ENCODE data around the gene MROH7.

Gene MROH7

GRCh38 chr1:54751426-54751825 lies 109.8 kb downstream of the MROH7 start:
- no peak overlapping the region for H2BK120ac ChIP-seq (ENCODE audit: low read depth, low read length)
- H4K91ac ChIP-seq (ENCODE audit: low read length): no peak overlapping the region
- H3K4me1 ChIP-seq (ENCODE audit: control insufficient read depth, insufficient read depth, low read depth, low read length): no peaks in the 10 kb centered on the region
- no peak overlapping the region for H3K18ac ChIP-seq (ENCODE audit: low read depth in 1 of 2, low read length in 2 of 2)
- peaks cover 17 to 35% of the 10 kb centered on the region in 2 experiments for H3K27me3 ChIP-seq (ENCODE audit: control insufficient read depth in 1 of 2, insufficient read depth in 1 of 2, low read length in 2 of 2)
- no peak overlapping the region for H2BK5ac ChIP-seq (ENCODE audit: low read depth, low read length, poor library complexity, severe bottlenecking)
- no peak overlapping the region for H3K14ac ChIP-seq (ENCODE audit: low read length in 2 of 2)
- no peak overlapping the region for H4K8ac ChIP-seq (ENCODE audit: low read length)
- no peak for DNase-seq
- no peak overlapping the region for H3K4me3 ChIP-seq (ENCODE audit: insufficient read depth in 1 of 2, low read depth in 1 of 2, low read length in 2 of 2)
- H3K36me3 ChIP-seq (ENCODE audit: control insufficient read depth in 1 of 2, insufficient read depth in 2 of 2, low read depth in 1 of 2, low read length in 2 of 2): peaks cover 2 to 4% of the 10 kb centered on the region in 2 experiments
- no peak overlapping the region for H3K23ac ChIP-seq (ENCODE audit: low read length in 2 of 2)
- H2AK5ac ChIP-seq (ENCODE audit: low read length, severe bottlenecking): no peak overlapping the region
- H3K9ac ChIP-seq (ENCODE audit: low read length): no peak overlapping the region
- no peak overlapping the region for H2BK12ac ChIP-seq (ENCODE audit: low read length in 2 of 2)
- no peak overlapping the region for H3K4ac ChIP-seq (ENCODE audit: low read depth in 1 of 2, low read length in 2 of 2)
- H3K4me2 ChIP-seq (ENCODE audit: low read length, poor library complexity, severe bottlenecking): no peak overlapping the region
- 65% methylated on average over 4 of the region's 4 CpGs for WGBS
- H2BK15ac ChIP-seq (ENCODE audit: low read depth, poor library complexity, severe bottlenecking): no peak overlapping the region
- H3K27ac ChIP-seq (ENCODE audit: low read length, poor library complexity, severe bottlenecking): no peak overlapping the region
- H3K79me1 ChIP-seq (replicated peaks; ENCODE audit: low read length, poor library complexity, severe bottlenecking): no peaks in the 10 kb centered on the region
- no peaks in the 10 kb centered on the region for H3K9me3 ChIP-seq (ENCODE audit: control insufficient read depth, low read length)
- no peak overlapping the region for H2AFZ ChIP-seq (ENCODE audit: low read depth, low read length)

- Histone ChIP-seq H3K36me3 (ENCODE audit: control insufficient read depth in 1 of 2, insufficient read depth in 2 of 2, low read depth in 1 of 2, low read length in 2 of 2) (peaks cover 22 to 28% of the 10 kb centered on the region in 2 experiments), H3K27ac (ENCODE audit: low read length, poor library complexity, severe bottlenecking) (no peak overlapping the region), H2BK12ac (ENCODE audit: low read length in 2 of 2) (no peak overlapping the region), H4K91ac (ENCODE audit: low read length) (no peak overlapping the region), H3K9me3 (ENCODE audit: control insufficient read depth, low read length) (no peaks in the 10 kb centered on the region), H3K4me3 (ENCODE audit: insufficient read depth in 1 of 2, low read depth in 1 of 2, low read length in 2 of 2) (no peak overlapping the region), H3K27me3 (ENCODE audit: control insufficient read depth in 1 of 2, insufficient read depth in 1 of 2, low read length in 2 of 2) (peaks cover 14 to 19% of the 10 kb centered on the region in 2 experiments), H3K9ac (ENCODE audit: low read length) (no peak overlapping the region), H2BK5ac (ENCODE audit: low read depth, low read length, poor library complexity, severe bottlenecking) (no peak overlapping the region), H3K23ac (ENCODE audit: low read length in 2 of 2) (no peak overlapping the region), H3K79me1 (replicated peaks; ENCODE audit: low read length, poor library complexity, severe bottlenecking) (peaks cover 2% of the 10 kb centered on the region), H3K4ac (ENCODE audit: low read depth in 1 of 2, low read length in 2 of 2) (no peak overlapping the region), H2AFZ (ENCODE audit: low read depth, low read length) (no peak overlapping the region), H4K8ac (ENCODE audit: low read length) (no peak overlapping the region), H3K14ac (ENCODE audit: low read length in 2 of 2) (no peak overlapping the region), H2BK120ac (ENCODE audit: low read depth, low read length) (no peak overlapping the region), H3K4me2 (ENCODE audit: low read length, poor library complexity, severe bottlenecking) (no peak overlapping the region), H2BK15ac (ENCODE audit: low read depth, poor library complexity, severe bottlenecking) (no peak overlapping the region), H3K18ac (ENCODE audit: low read depth in 1 of 2, low read length in 2 of 2) (no peak overlapping the region), H3K4me1 (ENCODE audit: control insufficient read depth, insufficient read depth, low read depth, low read length) (no peaks in the 10 kb centered on the region), H2AK5ac (ENCODE audit: low read length, severe bottlenecking) (no peak overlapping the region)
- 97% methylated on average over 21 of the region's 22 CpGs for WGBS
- no peak for DNase-seq
Observed at GRCh38 chr1:54754045-54754444, 112.5 kb downstream of the MROH7 start.

- Histone ChIP-seq H3K4ac (ENCODE audit: low read depth in 1 of 2, low read length in 2 of 2) (no peak overlapping the region), H3K27ac (ENCODE audit: low read length, poor library complexity, severe bottlenecking) (no peak overlapping the region), H3K4me2 (ENCODE audit: low read length, poor library complexity, severe bottlenecking) (no peak overlapping the region), H3K9ac (ENCODE audit: low read length) (no peak overlapping the region), H3K4me1 (ENCODE audit: control insufficient read depth, insufficient read depth, low read depth, low read length) (no peaks in the 10 kb centered on the region), H2BK120ac (ENCODE audit: low read depth, low read length) (no peak overlapping the region), H2AFZ (ENCODE audit: low read depth, low read length) (no peak overlapping the region), H3K79me1 (replicated peaks; ENCODE audit: low read length, poor library complexity, severe bottlenecking) (peaks cover 2% of the 10 kb centered on the region), H3K14ac (ENCODE audit: low read length in 2 of 2) (no peak overlapping the region), H4K8ac (ENCODE audit: low read length) (no peak overlapping the region), H2BK15ac (ENCODE audit: low read depth, poor library complexity, severe bottlenecking) (no peak overlapping the region), H2BK12ac (ENCODE audit: low read length in 2 of 2) (no peak overlapping the region), H3K36me3 (ENCODE audit: control insufficient read depth in 1 of 2, insufficient read depth in 2 of 2, low read depth in 1 of 2, low read length in 2 of 2) (peaks cover 22 to 28% of the 10 kb centered on the region in 2 experiments), H3K18ac (ENCODE audit: low read depth in 1 of 2, low read length in 2 of 2) (no peak overlapping the region), H4K91ac (ENCODE audit: low read length) (no peak overlapping the region), H3K9me3 (ENCODE audit: control insufficient read depth, low read length) (no peaks in the 10 kb centered on the region), H2AK5ac (ENCODE audit: low read length, severe bottlenecking) (no peak overlapping the region), H3K4me3 (ENCODE audit: insufficient read depth in 1 of 2, low read depth in 1 of 2, low read length in 2 of 2) (no peak overlapping the region), H3K23ac (ENCODE audit: low read length in 2 of 2) (no peak overlapping the region), H3K27me3 (ENCODE audit: control insufficient read depth in 1 of 2, insufficient read depth in 1 of 2, low read length in 2 of 2) (peaks cover 8 to 13% of the 10 kb centered on the region in 2 experiments), H2BK5ac (ENCODE audit: low read depth, low read length, poor library complexity, severe bottlenecking) (no peak overlapping the region)
- WGBS: 91% methylated on average over 25 of the region's 25 CpGs
- no peak for DNase-seq
Observed at GRCh38 chr1:54754486-54755285, 113.1 kb downstream of the MROH7 start.

GRCh38 chr1:54757833-54758232 lies 116.2 kb downstream of the MROH7 start:
- Histone ChIP-seq H3K4me2 (ENCODE audit: low read length, poor library complexity, severe bottlenecking) (no peak overlapping the region), H2AFZ (ENCODE audit: low read depth, low read length) (no peak overlapping the region), H3K9me3 (ENCODE audit: control insufficient read depth, low read length) (no peaks in the 10 kb centered on the region), H3K36me3 (ENCODE audit: control insufficient read depth in 1 of 2, insufficient read depth in 2 of 2, low read depth in 1 of 2, low read length in 2 of 2) (peaks cover 22 to 28% of the 10 kb centered on the region in 2 experiments), H3K4me3 (ENCODE audit: insufficient read depth in 1 of 2, low read depth in 1 of 2, low read length in 2 of 2) (no peak overlapping the region), H3K79me1 (replicated peaks; ENCODE audit: low read length, poor library complexity, severe bottlenecking) (peaks cover 21% of the 10 kb centered on the region), H2BK5ac (ENCODE audit: low read depth, low read length, poor library complexity, severe bottlenecking) (no peak overlapping the region), H4K8ac (ENCODE audit: low read length) (no peak overlapping the region), H3K4me1 (ENCODE audit: control insufficient read depth, insufficient read depth, low read depth, low read length) (no peaks in the 10 kb centered on the region), H2AK5ac (ENCODE audit: low read length, severe bottlenecking) (no peak overlapping the region), H2BK15ac (ENCODE audit: low read depth, poor library complexity, severe bottlenecking) (no peak overlapping the region), H3K27ac (ENCODE audit: low read length, poor library complexity, severe bottlenecking) (no peak overlapping the region), H4K91ac (ENCODE audit: low read length) (no peak overlapping the region), H3K4ac (ENCODE audit: low read depth in 1 of 2, low read length in 2 of 2) (no peak overlapping the region), H3K18ac (ENCODE audit: low read depth in 1 of 2, low read length in 2 of 2) (no peak overlapping the region), H3K23ac (ENCODE audit: low read length in 2 of 2) (no peak overlapping the region), H3K27me3 (ENCODE audit: control insufficient read depth in 1 of 2, insufficient read depth in 1 of 2, low read length in 2 of 2) (no peaks in the 10 kb centered on the region), H3K9ac (ENCODE audit: low read length) (no peak overlapping the region), H2BK12ac (ENCODE audit: low read length in 2 of 2) (no peak overlapping the region), H3K14ac (ENCODE audit: low read length in 2 of 2) (no peak overlapping the region), H2BK120ac (ENCODE audit: low read depth, low read length) (no peak overlapping the region)
- WGBS: 95% methylated on average over 9 of the region's 9 CpGs
- no peak for DNase-seq

Data from mesenchymal stem cell (in vitro differentiated cells and primary cell).